H1 (cell line): ENCODE measurements around the gene ITGB5. TPM values are rescaled to one million over a fixed set of nuclear protein-coding genes. Genes with fewer than 3 reads are reported as not detected.

Experiments
- polyA plus RNA-seq, 7 experiments: library from polyadenylated mRNA; depleted of rRNA in 3 of 7; stranded (reverse) in 5 of 7; unstranded in 2 of 7; fragments of >200 nt in 5 of 7; fragments of 200-250 nt in 2 of 7; gene quantifications; 1 replicate in 5 of 7; 2 replicates in 1 of 7; 4 replicates in 1 of 7; pipeline versions ENCODE4 v1.2.1 to v1.2.3, GENCODE V29; 2011 to 2013; ENCODE audit warnings: missing spikeins in 2 of 7, mixed read lengths in 2 of 7
- total RNA-seq: library from RNA; stranded (reverse); fragmentation: NEBNext Ultra II Directional; extraction: Animal tissue kit (Norgen Biotek cat#: 25700); gene quantifications from 2 replicates; pipeline ENCODE4 v1.2.1, GENCODE V29; 2021
- TF ChIP-seq, protein P1 (sequence below): fragments of 300-600 bp; sonication (generic); IDR thresholded peaks from 2 replicates; pipeline ENCODE4 v1.7.1; 2012; ENCODE audit warnings: low read length, moderate library complexity, mild to moderate bottlenecking, inconsistent platforms; ENCODE audit not compliant: insufficient replicate concordance

ITGB5 gene
- total and polyA plus RNA-seq, 2 of the 8 experiments (the other 6 are each of a cell fraction or from before 2014, with no cell fraction given), result 101 to 268 TPM

DNA sequence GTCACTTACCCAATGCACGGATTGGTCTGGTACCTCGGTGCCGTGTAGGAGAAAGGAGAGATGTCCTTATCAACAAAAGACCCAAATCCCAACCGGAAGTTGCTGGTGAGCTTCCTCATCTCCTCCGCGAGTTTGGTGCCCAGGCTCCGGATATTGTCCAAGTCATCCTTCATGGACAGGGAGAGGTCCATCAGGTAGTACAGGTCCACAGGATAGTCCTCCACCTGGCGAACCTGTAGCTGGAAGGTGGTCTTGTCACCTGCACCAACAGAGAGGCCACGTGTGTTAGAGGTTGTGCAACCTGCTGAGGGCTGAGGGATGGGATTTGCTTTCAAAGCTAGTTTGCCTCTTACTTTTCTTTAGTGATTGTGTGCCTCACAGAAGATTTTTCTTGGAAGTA is 38.9 kb downstream of the ITGB5 start (continued):
- TF ChIP-seq, protein P1, sequence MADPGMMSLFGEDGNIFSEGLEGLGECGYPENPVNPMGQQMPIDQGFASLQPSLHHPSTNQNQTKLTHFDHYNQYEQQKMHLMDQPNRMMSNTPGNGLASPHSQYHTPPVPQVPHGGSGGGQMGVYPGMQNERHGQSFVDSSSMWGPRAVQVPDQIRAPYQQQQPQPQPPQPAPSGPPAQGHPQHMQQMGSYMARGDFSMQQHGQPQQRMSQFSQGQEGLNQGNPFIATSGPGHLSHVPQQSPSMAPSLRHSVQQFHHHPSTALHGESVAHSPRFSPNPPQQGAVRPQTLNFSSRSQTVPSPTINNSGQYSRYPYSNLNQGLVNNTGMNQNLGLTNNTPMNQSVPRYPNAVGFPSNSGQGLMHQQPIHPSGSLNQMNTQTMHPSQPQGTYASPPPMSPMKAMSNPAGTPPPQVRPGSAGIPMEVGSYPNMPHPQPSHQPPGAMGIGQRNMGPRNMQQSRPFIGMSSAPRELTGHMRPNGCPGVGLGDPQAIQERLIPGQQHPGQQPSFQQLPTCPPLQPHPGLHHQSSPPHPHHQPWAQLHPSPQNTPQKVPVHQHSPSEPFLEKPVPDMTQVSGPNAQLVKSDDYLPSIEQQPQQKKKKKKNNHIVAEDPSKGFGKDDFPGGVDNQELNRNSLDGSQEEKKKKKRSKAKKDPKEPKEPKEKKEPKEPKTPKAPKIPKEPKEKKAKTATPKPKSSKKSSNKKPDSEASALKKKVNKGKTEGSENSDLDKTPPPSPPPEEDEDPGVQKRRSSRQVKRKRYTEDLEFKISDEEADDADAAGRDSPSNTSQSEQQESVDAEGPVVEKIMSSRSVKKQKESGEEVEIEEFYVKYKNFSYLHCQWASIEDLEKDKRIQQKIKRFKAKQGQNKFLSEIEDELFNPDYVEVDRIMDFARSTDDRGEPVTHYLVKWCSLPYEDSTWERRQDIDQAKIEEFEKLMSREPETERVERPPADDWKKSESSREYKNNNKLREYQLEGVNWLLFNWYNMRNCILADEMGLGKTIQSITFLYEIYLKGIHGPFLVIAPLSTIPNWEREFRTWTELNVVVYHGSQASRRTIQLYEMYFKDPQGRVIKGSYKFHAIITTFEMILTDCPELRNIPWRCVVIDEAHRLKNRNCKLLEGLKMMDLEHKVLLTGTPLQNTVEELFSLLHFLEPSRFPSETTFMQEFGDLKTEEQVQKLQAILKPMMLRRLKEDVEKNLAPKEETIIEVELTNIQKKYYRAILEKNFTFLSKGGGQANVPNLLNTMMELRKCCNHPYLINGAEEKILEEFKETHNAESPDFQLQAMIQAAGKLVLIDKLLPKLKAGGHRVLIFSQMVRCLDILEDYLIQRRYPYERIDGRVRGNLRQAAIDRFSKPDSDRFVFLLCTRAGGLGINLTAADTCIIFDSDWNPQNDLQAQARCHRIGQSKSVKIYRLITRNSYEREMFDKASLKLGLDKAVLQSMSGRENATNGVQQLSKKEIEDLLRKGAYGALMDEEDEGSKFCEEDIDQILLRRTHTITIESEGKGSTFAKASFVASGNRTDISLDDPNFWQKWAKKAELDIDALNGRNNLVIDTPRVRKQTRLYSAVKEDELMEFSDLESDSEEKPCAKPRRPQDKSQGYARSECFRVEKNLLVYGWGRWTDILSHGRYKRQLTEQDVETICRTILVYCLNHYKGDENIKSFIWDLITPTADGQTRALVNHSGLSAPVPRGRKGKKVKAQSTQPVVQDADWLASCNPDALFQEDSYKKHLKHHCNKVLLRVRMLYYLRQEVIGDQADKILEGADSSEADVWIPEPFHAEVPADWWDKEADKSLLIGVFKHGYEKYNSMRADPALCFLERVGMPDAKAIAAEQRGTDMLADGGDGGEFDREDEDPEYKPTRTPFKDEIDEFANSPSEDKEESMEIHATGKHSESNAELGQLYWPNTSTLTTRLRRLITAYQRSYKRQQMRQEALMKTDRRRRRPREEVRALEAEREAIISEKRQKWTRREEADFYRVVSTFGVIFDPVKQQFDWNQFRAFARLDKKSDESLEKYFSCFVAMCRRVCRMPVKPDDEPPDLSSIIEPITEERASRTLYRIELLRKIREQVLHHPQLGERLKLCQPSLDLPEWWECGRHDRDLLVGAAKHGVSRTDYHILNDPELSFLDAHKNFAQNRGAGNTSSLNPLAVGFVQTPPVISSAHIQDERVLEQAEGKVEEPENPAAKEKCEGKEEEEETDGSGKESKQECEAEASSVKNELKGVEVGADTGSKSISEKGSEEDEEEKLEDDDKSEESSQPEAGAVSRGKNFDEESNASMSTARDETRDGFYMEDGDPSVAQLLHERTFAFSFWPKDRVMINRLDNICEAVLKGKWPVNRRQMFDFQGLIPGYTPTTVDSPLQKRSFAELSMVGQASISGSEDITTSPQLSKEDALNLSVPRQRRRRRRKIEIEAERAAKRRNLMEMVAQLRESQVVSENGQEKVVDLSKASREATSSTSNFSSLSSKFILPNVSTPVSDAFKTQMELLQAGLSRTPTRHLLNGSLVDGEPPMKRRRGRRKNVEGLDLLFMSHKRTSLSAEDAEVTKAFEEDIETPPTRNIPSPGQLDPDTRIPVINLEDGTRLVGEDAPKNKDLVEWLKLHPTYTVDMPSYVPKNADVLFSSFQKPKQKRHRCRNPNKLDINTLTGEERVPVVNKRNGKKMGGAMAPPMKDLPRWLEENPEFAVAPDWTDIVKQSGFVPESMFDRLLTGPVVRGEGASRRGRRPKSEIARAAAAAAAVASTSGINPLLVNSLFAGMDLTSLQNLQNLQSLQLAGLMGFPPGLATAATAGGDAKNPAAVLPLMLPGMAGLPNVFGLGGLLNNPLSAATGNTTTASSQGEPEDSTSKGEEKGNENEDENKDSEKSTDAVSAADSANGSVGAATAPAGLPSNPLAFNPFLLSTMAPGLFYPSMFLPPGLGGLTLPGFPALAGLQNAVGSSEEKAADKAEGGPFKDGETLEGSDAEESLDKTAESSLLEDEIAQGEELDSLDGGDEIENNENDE, result no peak
